Measurements from ENCODE around the gene HP1BP3. TPM values are rescaled to one million over a fixed set of nuclear protein-coding genes. Genes with fewer than 3 reads are reported as not detected.
A peak's percentile ranks its signal among the peaks of the same experiment; 100 is the strongest.

The HP1BP3 gene
- total RNA-seq, 6 donors from 2014 or later: 140 to 731 (median 274) TPM

GRCh38 chr1:20701446-20701845 lies 85.7 kb downstream of the HP1BP3 start:
- no peak overlapping the region for H3K4me3 ChIP-seq
- TF ChIP-seq EP300 (IDR thresholded peaks at IDR 0.05) (no peak), CTCF (IDR thresholded peaks at IDR 0.05) (no peak), POLR2AphosphoS5 (IDR thresholded peaks at IDR 0.05) (no peak), POLR2A (IDR thresholded peaks at IDR 0.05) (no peak)
- no peak overlapping the region for H3K27ac ChIP-seq
- no peaks in the 10 kb centered on the region for H3K36me3 ChIP-seq
- ATAC-seq (ENCODE audit: low FRiP score in 2 of 2) (no peak), DNase-seq (no peak)
- WGBS, 2 donors: 85 to 88% methylated on average over 9 of the region's 9 CpGs
- no peaks in the 10 kb centered on the region for H3K27me3 ChIP-seq
- H3K4me1 ChIP-seq: peaks cover 5 to 9% (median 7%) of the 10 kb centered on the region in 4 donors
- H3K9me3 ChIP-seq: no peaks in the 10 kb centered on the region

- Histone ChIP-seq H3K4me1 (peaks cover 6 to 14% (median 8%) of the 10 kb centered on the region in 4 donors), H3K36me3 (no peaks in the 10 kb centered on the region), H3K27ac (no peak overlapping the region), H3K9me3 (no peaks in the 10 kb centered on the region), H3K4me3 (no peak overlapping the region), H3K27me3 (no peaks in the 10 kb centered on the region)
- no peak for DNase-seq
- no peak for ATAC-seq (ENCODE audit: low FRiP score in 2 of 2)
- WGBS, 2 donors: 89 to 91% methylated on average over 16 to 17 of the region's 17 CpGs
- TF ChIP-seq POLR2A (IDR thresholded peaks at IDR 0.05): no peak
- TF ChIP-seq EP300 (IDR thresholded peaks at IDR 0.05): no peak
- no peak for TF ChIP-seq POLR2AphosphoS5 (IDR thresholded peaks at IDR 0.05)
- no peak for TF ChIP-seq CTCF (IDR thresholded peaks at IDR 0.05)
Measured at GRCh38 chr1:20700636-20701215, 86.4 kb downstream of the HP1BP3 start.

- Histone ChIP-seq H3K36me3 (no peaks in the 10 kb centered on the region), H3K9me3 (no peaks in the 10 kb centered on the region), H3K4me3 (no peak overlapping the region), H3K27me3 (no peaks in the 10 kb centered on the region), H3K4me1 (peaks cover 6 to 14% (median 8%) of the 10 kb centered on the region in 4 donors), H3K27ac (no peak overlapping the region)
- TF ChIP-seq POLR2AphosphoS5 (IDR thresholded peaks at IDR 0.05) (no peak), EP300 (IDR thresholded peaks at IDR 0.05) (no peak), POLR2A (IDR thresholded peaks at IDR 0.05) (no peak), CTCF (IDR thresholded peaks at IDR 0.05) (no peak)
- ATAC-seq (ENCODE audit: low FRiP score in 2 of 2) (no peak), DNase-seq (no peak)
- WGBS, 2 donors: 90 to 94% methylated on average over 9 of the region's 9 CpGs
Measured at GRCh38 chr1:20699558-20699957, 87.5 kb downstream of the HP1BP3 start.

- Histone ChIP-seq H3K27ac (no peak overlapping the region), H3K4me1 (peaks cover 6 to 14% (median 8%) of the 10 kb centered on the region in 4 donors), H3K36me3 (no peaks in the 10 kb centered on the region), H3K4me3 (no peak overlapping the region), H3K27me3 (no peaks in the 10 kb centered on the region), H3K9me3 (no peaks in the 10 kb centered on the region)
- 82 to 86% methylated on average over 8 to 17 of the region's 18 CpGs for WGBS, 2 donors
- ATAC-seq (ENCODE audit: low FRiP score in 2 of 2) (no peak), DNase-seq (peak in 1 of 2 donors; percentile 55)
- no peak for TF ChIP-seq POLR2A (IDR thresholded peaks at IDR 0.05)
Measured at GRCh38 chr1:20698195-20698910, 88.8 kb downstream of the HP1BP3 start.

GRCh38 chr1:20697563-20697962 lies 89.5 kb downstream of the HP1BP3 start:
- H3K4me3 ChIP-seq: no peak overlapping the region
- TF ChIP-seq CTCF (IDR thresholded peaks at IDR 0.05) (no peak), EP300 (IDR thresholded peaks at IDR 0.05) (no peak), POLR2AphosphoS5 (IDR thresholded peaks at IDR 0.05) (no peak), POLR2A (IDR thresholded peaks at IDR 0.05) (no peak)
- no peaks in the 10 kb centered on the region for H3K36me3 ChIP-seq
- DNase-seq: no peak
- H3K27ac ChIP-seq: peak overlapping the region in 1 of 4 donors; percentile 84
- peaks cover 6 to 14% (median 8%) of the 10 kb centered on the region in 4 donors for H3K4me1 ChIP-seq
- no peak for ATAC-seq (ENCODE audit: low FRiP score in 2 of 2)
- H3K27me3 ChIP-seq: no peaks in the 10 kb centered on the region
- no peaks in the 10 kb centered on the region for H3K9me3 ChIP-seq
- WGBS, 2 donors: 82 to 91% methylated on average over 10 to 12 of the region's 12 CpGs

Data from upper lobe of left lung (tissue), 6 donors.